Keratinocyte (primary cell): ENCODE data around the gene RGPD4. TPM values are rescaled to one million over a fixed set of nuclear protein-coding genes. Genes with fewer than 3 reads are reported as not detected.
"Not testable (repeated sequence)": the region's sequence is repeated elsewhere in the genome, so short reads cannot be mapped to it uniquely, and the experiment has no call there.

Experiments used
- DNase-seq: peaks from one replicate; pipeline ENCODE4 v3.0.0-alpha.2; 2011; ENCODE audit warnings: low read depth, missing footprints, low spot score
- FAIRE-seq: peaks from 2 replicates; lab custom pipeline; 2011; peaks lifted over from hg19 to GRCh38; lab: Jason Lieb, UNC
- H2AFZ ChIP-seq: 2 replicates; pipeline ENCODE4 v1.6.0; 2012; ENCODE audit warnings: low read length, control low read depth, inconsistent platforms; ENCODE audit not compliant: control insufficient read depth
- H3K27ac ChIP-seq: 2 replicates; pipeline ENCODE4 v1.5.1; 2011; ENCODE audit warnings: low read length; ENCODE audit not compliant: control insufficient read depth, insufficient read depth
- H3K27me3 ChIP-seq: 3 replicates; pipeline ENCODE4 v1.6.0; 2011; ENCODE audit warnings: low read length; ENCODE audit not compliant: control insufficient read depth, insufficient read depth; ENCODE audit errors: extremely low read depth
- H3K36me3 ChIP-seq, 2 experiments: 2 replicates in 1 of 2; 3 replicates in 1 of 2; pipeline ENCODE4 v1.5.1; 2011; ENCODE audit warnings: low read length in 2 of 2, mild to moderate bottlenecking in 1 of 2; ENCODE audit not compliant: control insufficient read depth in 2 of 2, insufficient read depth in 2 of 2; ENCODE audit errors: extremely low read depth in 1 of 2
- H3K4me1 ChIP-seq: 3 replicates; pipeline ENCODE4 v1.5.1; 2011; ENCODE audit warnings: low read length; ENCODE audit not compliant: control insufficient read depth, insufficient read depth; ENCODE audit errors: extremely low read depth
- H3K4me2 ChIP-seq: 3 replicates; pipeline ENCODE4 v1.6.0; 2011; ENCODE audit warnings: low read depth, low read length; ENCODE audit not compliant: control insufficient read depth, insufficient read depth; ENCODE audit errors: extremely low read depth
- H3K4me3 ChIP-seq, 3 experiments: fragments of 200-600 bp in 1 of 3; sonication (generic) in 1 of 3; 2 replicates in 2 of 3; 3 replicates in 1 of 3; pipeline ENCODE4 v1.5.1; 2011 to 2016; ENCODE audit warnings: low read length in 3 of 3, mild to moderate bottlenecking in 3 of 3, control low read depth in 2 of 3, inconsistent platforms in 1 of 3, low read depth in 1 of 3, mixed read lengths in 1 of 3, mixed run types in 1 of 3, moderate library complexity in 1 of 3; ENCODE audit not compliant: control insufficient read depth in 2 of 3, insufficient read depth in 2 of 3; ENCODE audit errors: extremely low read depth in 1 of 3
- H3K79me2 ChIP-seq: 2 replicates; pipeline ENCODE4 v1.6.0; 2012; ENCODE audit warnings: low read length; ENCODE audit not compliant: control insufficient read depth, insufficient read depth
- H3K9ac ChIP-seq: 3 replicates; pipeline ENCODE4 v1.6.0; 2011; ENCODE audit warnings: low read length; ENCODE audit not compliant: control insufficient read depth, insufficient read depth; ENCODE audit errors: extremely low read depth
- H3K9me1 ChIP-seq: 3 replicates; pipeline ENCODE4 v1.6.0; 2011; ENCODE audit warnings: low read length; ENCODE audit not compliant: control insufficient read depth, insufficient read depth; ENCODE audit errors: extremely low read depth
- H3K9me3 ChIP-seq: 2 replicates; pipeline ENCODE4 v1.5.1; 2012; ENCODE audit warnings: low read depth, low read length; ENCODE audit not compliant: control insufficient read depth
- H4K20me1 ChIP-seq: 3 replicates; pipeline ENCODE4 v1.6.0; 2011; ENCODE audit warnings: low read length; ENCODE audit not compliant: control insufficient read depth, insufficient read depth; ENCODE audit errors: extremely low read depth
- dilution Hi-C: fragments of 300-500 bp; cut with MboI; formaldehyde crosslinking; loops from one replicate; pipeline ENCODE4 v1.7.0; 2020; ENCODE audit warnings: low sequenced_read_pairs; ENCODE audit not compliant: extremely low pct_ligation_motif_present
- polyA plus RNA-seq, 5 experiments: library from polyadenylated mRNA; depleted of rRNA in 3 of 5; stranded (reverse) in 3 of 5; stranded (forward) in 1 of 5; unstranded in 1 of 5; fragments of >200 nt; gene quantifications; 1 replicate in 1 of 5; 2 replicates in 3 of 5; 3 replicates in 1 of 5; pipeline versions ENCODE4 v1.2.1 to v1.2.3, GENCODE V29; 2011 to 2012; ENCODE audit warnings: missing spikeins in 2 of 5, low read depth in 1 of 5, low replicate concordance in 1 of 5

Gene RGPD4
- polyA plus RNA-seq, 1 donor (not counting 4 experiments of a cell fraction or from before 2014, with no cell fraction given), result 0.03 TPM

- not testable (repeated sequence) for H3K4me2 ChIP-seq
These were observed 6.9 kb downstream of the RGPD4 start for GRCh38 chr2:107833618-107834017.

GRCh38 chr2:107916121-107916520 is 89.4 kb downstream of the RGPD4 start:
- dilution Hi-C loops, FAIRE-seq: not testable (repeated sequence)

More at GRCh38 chr2:107833618-107834017, 6.9 kb downstream of the RGPD4 start:
- H3K27ac ChIP-seq, H3K4me1 ChIP-seq, DNase-seq, H2AFZ ChIP-seq, H3K9me3 ChIP-seq, H4K20me1 ChIP-seq, H3K4me3 ChIP-seq, H3K27me3 ChIP-seq, H3K9ac ChIP-seq, dilution Hi-C loops, H3K9me1 ChIP-seq, FAIRE-seq, H3K79me2 ChIP-seq, H3K36me3 ChIP-seq: not testable (repeated sequence)

GRCh38 chr2:107916696-107917370 is 90.1 kb downstream of the RGPD4 start:
- DNase-seq, H3K79me2 ChIP-seq, FAIRE-seq, H3K27ac ChIP-seq, H2AFZ ChIP-seq, H4K20me1 ChIP-seq, H3K9me1 ChIP-seq, H3K4me3 ChIP-seq, H3K9me3 ChIP-seq, H3K9ac ChIP-seq, H3K4me2 ChIP-seq, dilution Hi-C loops, H3K36me3 ChIP-seq, H3K4me1 ChIP-seq, H3K27me3 ChIP-seq: not testable (repeated sequence)

More at GRCh38 chr2:107916121-107916520, 89.4 kb downstream of the RGPD4 start:
- not testable (repeated sequence) for H3K79me2 ChIP-seq, H3K9me3 ChIP-seq, H3K4me2 ChIP-seq, H3K4me3 ChIP-seq, H2AFZ ChIP-seq, H3K9me1 ChIP-seq, H3K36me3 ChIP-seq, H4K20me1 ChIP-seq, H3K27me3 ChIP-seq, H3K27ac ChIP-seq, H3K9ac ChIP-seq, H3K4me1 ChIP-seq, DNase-seq
